GM21390 (cell line): Measurements from ENCODE around the gene NFATC4.
"Not testable (repeated sequence)": the region's sequence is repeated elsewhere in the genome, so short reads cannot be mapped to it uniquely, and the experiment has no call there.

ENCODE experiments used
- ATAC-seq: cut with Tn5 transposase; IDR thresholded peaks from one replicate; pipeline ENCODE4 v1.9.1; 2021; ENCODE audit not compliant: unreplicated experiment

Gene NFATC4

DNA sequence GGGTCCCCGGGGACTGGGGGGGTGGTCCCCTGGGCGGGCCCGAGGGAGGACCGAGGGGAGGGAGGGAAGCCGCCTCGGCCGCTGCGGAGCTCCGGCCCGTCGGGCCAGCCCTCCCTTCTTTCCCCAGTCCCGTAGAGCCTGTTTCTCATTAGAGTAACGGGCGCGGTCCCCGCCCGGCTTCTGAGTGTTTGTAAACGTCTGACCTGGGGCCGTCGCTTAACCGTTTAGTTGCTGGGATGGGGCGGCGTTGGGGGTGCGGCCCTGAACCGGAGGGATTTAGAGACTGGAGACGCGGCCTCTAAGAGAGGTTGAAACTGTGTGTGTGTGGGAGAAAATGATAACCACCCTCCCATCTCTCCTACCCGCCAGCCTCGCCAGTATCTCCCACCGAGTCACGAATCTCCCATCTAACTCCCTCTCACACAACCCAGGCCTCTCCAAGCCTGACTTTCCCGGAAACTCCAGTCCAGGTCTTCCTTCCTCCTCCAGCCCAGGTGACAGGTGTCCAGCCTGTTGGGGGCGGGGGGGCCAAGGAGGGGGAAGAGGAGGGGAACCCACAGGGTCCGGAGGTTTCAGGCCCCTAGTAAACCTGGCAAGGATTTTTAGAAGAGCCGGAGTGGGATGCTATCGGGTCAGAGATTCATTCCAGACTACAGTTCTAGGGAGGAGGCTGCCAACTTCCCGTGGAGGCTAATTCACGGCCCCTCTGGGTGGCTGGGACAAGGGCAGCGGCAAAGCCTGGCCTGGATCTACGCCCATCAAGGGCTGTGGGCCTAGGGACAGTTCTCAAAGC is 1.1 kb upstream of the NFATC4 start:
- peak; percentile 60 for ATAC-seq

DNA sequence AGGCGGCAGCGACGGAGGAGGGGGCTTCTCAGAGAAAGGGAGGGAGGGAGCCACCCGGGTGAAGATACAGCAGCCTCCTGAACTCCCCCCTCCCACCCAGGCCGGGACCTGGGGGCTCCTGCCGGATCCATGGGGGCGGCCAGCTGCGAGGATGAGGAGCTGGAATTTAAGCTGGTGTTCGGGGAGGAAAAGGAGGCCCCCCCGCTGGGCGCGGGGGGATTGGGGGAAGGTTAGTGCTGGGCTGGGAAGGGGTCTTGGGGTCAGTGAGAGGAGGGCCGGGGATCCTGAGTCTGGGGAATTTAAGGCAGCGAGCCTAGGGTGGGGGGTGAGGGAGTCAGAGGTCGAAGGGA is 203 bp downstream of the NFATC4 start:
- ATAC-seq, result no peak

DNA sequence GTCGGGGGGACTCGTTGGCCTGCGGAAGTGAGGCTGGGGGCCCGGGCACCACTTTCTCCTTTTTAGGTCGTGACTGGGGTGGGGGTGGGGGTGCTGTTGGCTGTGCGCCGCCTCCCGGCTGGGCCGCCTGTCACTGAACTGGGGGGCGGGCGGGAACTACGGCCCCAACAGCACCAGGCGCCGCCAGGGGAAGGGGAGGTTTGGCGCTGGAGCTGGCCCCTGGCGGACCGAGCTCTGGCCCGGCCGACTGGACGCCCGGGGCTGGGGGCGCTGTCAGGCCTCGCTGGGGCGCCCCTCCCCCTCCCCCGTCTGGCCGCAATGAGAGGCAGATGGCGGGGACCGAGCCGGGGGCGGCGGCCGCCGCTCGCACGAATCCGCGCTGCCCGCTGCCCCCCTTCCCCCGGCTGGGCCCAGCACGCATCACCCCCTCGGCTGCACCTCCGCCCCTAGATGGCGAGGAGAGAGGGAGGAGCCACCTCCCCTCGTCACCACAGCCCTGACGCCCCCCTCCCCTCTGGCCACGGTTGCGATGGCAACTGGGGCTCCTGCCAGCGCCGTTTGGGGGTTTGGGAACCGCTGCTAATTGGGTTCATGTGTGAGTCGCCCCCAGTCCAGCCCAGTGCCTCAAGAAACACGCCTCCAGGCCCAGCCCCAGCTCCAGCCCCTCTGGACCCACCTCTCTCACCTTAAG is 723 bp downstream of the NFATC4 start:
- no peak for ATAC-seq

DNA sequence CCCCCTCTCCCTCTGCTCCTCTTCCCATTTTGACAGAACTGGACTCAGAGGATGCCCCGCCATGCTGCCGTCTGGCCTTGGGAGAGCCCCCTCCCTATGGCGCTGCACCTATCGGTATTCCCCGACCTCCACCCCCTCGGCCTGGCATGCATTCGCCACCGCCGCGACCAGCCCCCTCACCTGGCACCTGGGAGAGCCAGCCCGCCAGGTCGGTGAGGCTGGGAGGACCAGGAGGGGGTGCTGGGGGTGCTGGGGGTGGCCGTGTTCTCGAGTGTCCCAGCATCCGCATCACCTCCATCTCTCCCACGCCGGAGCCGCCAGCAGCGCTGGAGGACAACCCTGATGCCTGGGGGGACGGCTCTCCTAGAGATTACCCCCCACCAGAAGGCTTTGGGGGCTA is 1.5 kb downstream of the NFATC4 start:
- ATAC-seq, result no peak

DNA sequence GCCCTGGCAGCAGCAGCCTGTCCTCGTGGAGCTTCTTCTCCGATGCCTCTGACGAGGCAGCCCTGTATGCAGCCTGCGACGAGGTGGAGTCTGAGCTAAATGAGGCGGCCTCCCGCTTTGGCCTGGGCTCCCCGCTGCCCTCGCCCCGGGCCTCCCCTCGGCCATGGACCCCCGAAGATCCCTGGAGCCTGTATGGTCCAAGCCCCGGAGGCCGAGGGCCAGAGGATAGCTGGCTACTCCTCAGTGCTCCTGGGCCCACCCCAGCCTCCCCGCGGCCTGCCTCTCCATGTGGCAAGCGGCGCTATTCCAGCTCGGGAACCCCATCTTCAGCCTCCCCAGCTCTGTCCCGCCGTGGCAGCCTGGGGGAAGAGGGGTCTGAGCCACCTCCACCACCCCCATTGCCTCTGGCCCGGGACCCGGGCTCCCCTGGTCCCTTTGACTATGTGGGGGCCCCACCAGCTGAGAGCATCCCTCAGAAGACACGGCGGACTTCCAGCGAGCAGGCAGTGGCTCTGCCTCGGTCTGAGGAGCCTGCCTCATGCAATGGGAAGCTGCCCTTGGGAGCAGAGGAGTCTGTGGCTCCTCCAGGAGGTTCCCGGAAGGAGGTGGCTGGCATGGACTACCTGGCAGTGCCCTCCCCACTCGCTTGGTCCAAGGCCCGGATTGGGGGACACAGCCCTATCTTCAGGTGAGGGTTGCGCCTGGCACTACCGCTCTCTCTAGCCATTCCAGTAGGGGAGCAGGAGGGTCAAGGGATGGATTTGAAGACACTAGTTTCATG is 2.1 kb downstream of the NFATC4 start:
- no peak for ATAC-seq

DNA sequence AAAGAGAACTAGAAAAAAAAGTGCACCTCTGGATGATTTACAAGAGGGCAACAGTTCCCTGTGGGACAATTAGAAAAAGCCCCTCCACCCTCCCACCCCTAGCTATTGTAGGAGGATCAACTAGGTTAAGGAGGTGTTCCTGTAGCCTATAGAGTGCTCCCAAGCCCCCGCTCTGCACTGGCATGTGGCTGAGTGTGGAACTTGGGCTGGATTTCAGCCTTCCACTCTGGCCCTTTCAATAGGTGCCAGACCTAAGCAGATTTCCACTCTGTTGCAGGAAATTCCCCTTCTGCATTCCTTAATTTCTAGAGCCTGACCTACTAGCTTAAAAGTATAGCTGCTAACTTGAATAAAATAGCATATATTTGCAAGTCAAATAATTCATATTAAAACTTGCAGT is 2.8 kb downstream of the NFATC4 start:
- no peak for ATAC-seq

DNA sequence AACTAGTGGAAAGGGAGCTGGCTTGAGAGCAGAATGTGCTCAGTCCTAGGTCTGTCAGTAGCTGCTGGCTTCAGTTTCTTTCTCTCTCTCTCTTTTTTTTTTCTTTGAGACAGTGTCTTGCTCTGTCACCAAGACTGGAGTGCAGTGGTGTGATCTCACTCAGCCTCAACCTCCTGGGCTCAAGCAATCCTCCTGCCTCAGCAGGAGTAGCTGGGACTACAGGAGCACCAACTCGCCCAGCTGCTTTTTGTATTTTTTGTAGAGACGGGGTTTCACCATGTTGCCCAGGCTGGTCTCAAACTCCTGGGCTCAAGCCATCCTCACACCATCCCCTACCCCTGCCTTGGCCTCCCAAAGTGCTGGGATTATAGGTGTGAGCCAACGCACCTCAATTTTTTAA is 3.6 kb downstream of the NFATC4 start:
- ATAC-seq, result not testable (repeated sequence)

DNA sequence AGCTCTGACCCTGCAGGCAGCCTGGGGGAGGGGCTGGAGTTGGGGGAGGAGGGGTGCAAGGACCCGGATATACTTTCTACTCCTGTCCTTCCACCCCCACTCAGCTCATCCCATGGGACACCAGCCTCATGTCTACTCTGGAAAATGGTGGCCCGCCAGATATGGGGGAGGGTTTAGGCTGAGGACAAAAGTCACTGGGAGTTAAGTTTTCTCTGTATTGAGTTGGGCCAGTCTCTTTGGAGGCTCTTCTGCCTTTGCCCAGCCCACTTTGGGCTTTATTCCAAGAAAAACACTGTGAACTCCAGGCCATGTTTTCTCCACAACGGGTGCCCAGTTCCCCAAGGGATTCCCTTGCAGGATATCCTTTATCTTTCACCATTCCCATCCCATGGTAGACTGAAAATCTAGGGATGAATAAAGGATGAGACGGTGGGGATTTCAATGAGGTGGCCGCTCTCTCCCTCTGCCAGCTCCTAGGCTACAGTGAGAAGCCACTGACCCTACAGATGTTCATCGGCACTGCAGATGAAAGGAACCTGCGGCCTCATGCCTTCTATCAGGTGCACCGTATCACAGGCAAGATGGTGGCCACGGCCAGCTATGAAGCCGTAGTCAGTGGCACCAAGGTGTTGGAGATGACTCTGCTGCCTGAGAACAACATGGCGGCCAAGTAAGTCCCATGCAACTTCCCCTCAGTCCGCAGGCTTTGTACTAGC is 4.9 kb downstream of the NFATC4 start:
- ATAC-seq, result no peak

DNA sequence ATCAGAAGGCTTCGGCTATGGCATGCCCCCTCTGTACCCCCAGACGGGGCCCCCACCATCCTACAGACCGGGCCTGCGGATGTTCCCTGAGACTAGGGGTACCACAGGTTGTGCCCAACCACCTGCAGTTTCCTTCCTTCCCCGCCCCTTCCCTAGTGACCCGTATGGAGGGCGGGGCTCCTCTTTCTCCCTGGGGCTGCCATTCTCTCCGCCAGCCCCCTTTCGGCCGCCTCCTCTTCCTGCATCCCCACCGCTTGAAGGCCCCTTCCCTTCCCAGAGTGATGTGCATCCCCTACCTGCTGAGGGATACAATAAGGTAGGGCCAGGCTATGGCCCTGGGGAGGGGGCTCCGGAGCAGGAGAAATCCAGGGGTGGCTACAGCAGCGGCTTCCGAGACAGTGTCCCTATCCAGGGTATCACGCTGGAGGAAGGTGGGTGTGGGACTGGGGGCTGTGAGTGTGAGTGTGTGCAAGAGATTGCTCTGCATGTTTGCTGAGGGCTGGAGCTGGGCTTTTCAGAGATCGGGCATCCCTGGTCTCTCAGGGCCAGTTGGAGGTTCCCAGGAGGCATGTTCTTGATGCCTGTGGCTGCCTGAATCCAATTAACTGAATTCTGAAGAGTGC is 8.6 kb downstream of the NFATC4 start:
- ATAC-seq, result no peak

DNA sequence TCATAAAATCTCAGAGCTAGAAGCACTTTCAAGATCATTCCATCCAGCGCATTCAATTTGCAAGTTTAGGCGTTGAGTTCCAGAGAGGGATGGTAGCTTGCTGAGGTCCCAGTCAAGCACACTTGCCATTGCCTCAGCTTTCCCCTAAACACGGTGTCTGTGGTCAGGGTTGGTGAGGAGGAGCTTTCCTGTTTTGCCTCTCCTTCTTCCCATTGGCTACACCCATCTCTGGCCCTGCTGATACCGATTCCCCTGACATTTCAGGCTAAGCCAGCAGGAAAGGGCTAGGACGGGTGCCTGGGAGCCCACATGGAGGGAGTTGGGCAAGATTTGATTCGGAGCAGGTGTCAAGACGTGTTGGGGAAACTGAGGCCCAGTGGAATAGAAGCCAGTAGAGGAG is 9.1 kb downstream of the NFATC4 start:
- no peak for ATAC-seq

DNA sequence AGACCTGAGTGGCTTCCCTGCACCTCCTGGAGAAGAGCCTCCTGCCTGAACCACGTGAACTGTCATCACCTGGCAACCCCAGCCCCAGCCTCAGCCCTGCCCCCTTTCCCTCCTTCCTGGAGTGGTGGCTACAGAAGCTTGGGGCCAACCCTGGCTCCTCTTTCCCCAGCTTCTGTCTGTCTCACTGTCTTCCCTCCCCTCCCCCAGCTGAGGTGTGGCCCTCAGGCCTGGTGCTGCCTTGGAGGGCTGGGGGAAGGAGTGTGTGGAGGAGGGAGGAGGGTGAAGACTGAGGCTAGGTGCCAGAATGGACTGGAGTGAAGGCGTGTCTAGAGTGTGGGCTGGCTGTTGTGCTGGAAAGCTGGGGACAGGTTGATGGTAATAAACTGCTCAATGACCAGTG is 9.7 kb downstream of the NFATC4 start:
- no peak for ATAC-seq

DNA sequence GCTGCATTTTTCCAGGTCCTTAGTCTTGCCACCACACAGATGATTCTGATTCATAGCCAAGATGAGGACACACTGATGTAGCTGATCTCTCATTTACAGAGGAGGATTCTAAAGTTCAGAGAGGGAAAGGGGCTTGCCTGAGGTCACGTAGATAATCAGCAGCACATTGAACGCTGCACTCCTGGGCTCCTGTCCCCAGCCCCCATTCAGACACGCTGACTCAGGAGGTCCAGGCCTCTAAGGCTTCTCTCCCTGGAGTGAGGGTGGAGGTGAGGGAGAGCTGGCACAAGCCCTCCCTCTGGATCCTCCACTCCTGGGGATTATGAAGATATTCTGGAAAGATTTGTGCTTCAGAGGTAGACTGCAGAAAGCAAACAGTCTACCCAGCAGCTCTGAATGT is 10.3 kb downstream of the NFATC4 start:
- ATAC-seq, result no peak

DNA sequence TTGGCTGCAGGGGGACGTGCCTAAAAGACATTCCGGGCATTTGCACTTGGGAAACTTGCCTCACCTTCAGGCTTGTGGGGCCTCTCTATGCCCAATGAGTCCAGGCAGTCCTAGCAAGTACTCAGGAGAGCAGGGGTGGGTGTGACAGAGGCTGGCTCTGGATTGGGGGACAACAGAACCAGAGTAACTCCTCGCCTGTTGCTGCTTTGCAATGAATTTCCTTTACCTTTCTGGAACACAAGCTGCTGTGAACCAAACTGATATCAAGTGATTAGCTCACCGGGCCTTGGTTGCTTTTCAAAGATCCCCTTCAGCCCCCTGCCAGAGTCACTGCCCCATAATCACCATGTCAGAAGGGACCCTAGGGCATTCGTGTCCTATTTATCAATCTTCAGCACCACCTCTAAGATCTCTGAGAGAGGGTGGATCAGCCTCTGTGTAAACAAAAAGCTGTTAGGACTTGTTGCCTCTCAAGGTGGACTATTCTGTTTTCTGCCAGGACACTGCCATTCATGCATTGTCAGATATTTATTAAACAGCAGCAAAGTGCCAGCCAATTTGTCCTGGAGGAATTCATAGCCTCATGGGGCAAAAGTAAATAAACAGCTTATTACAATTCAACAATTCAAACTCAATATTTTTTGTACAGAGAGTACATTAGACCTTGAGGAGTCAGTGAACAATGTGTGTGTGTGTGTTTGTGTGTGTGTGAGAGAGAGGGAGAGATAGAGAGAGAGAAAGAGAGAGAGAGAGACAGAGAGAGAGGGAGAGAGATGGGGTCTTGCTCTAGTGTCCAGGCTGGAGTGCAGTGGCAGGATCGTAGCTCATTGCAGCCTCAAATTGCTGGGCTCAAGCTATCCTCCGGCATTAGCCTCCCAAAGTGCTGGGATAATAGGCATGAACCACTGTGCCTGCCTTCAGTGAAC is 11.3 kb downstream of the NFATC4 start:
- ATAC-seq, result no peak

DNA sequence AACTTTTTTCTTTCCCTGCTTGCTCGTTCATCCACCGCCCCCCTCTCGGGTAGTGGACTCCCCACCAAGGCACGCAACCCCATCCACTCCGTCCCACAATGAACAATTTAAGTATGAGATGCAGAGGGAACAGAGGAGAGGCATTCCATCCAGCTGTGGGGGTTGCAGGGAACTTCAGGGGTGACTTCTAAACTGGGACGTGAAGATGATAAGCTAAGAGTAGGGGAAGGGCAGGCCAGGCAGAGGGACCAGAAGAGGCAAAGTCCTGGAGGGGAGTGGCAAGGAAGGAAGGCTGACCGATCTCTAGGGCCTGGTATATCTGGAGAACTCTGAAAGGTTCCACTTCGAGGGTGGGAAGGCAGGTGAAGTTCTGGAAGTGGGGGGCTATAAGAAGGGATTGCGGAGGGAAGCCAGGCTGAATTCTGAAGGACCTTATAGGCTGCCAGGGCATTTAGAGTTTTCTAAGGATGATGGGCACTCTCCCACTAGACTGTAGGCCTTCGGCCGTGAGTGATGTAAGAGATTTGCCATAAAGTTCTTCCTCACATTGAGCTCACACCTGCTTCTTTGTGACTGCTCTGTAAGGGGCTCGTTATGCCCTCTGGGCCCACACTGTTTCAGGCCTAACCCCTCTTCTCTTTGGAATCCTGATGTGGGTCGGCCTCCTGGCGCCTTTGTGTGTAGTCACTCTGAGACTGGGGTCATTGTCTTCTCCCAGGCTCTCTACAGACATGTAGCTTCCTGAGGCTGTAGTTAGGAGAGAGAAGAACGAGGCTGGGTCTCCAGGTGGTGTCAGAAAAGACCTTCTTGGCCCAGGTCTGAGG is 12.1 kb downstream of the NFATC4 start:
- no peak for ATAC-seq

DNA sequence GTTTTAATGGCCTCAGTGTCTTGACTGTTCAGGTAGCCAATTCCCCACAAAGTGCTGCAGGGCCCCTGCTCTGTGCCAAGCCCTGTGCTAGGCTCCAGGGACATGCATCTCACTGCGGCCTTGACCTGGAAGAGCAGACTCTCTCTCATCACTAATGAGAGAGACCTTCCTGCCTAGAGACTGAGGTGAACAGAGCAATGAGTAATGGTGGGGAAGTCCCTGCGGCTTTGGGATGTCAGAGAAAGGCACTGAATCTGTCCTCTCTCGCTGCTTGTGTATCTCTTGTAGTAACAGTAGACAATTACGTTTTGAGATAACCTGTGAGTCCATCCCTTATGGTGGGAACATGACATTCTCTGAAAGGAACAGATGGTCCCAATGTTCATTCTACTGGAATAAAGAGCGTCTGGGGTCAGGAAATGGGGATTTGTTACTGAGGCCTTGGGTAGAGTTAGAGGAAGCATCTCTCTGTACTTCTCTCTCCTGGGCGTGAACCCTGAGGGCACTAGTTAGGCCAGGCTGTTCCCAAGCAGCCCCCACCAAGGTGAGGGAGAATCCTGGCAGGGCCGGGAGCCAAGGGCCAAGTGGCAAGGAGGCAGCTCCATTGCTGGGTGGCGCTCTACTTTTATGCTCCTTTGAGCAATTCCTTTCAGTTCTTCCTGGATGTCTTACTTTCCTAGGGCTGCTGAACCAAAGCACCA is 13.5 kb downstream of the NFATC4 start:
- no peak for ATAC-seq

DNA sequence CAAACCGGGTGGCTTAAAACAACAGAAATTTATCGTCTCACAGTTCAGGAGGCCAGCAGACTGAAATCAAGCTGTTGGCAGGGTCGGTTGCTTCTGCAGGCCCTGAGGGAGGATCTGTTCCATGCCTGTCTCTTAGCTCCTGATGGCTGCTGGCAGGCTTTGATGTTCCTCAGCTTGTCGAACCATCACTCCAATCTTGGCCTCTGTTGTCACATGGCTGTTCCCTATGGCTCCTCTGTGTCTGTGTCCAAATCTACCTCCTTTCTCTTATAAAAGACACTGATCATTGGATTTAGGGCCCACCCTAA is 14.0 kb downstream of the NFATC4 start:
- ATAC-seq, result no peak

DNA sequence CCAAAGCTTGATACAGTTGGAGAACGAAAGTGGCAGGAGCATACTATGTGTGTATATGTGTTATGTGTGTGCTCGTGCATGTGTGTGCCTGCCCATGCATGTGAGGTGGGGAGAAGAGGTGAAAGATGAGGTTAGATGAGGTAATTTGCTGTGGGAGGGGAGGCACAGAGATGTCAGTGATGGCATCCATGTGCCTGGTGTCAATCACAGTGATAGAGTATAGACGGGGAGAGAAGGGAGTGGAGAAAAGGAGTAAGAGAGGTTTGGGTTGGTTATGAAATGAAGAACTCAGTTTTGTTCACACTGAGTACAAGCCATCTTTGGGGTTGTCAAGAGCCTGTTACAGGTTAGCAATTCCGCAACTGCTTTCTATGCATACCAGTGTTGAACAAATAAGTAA is 16.2 kb downstream of the NFATC4 start:
- ATAC-seq, result no peak

DNA sequence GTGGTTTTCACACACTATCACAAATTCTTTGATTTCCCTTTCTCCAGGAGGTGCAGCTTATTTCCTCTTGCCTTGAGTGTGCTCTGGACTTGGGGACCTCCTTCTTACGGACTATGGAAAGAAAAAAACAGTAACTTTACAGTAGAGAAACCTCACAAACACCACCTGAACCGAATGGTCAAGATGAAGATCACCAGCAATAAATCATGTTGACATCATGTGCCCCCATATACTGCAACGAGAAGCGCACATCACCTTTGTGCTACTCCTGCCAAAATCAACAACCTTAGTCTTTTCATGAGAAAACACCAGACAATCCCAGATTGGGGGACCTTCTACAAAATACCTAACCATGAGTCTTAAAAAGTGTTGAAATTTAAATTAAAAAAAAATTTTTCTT is 17.5 kb downstream of the NFATC4 start:
- no peak for ATAC-seq

DNA sequence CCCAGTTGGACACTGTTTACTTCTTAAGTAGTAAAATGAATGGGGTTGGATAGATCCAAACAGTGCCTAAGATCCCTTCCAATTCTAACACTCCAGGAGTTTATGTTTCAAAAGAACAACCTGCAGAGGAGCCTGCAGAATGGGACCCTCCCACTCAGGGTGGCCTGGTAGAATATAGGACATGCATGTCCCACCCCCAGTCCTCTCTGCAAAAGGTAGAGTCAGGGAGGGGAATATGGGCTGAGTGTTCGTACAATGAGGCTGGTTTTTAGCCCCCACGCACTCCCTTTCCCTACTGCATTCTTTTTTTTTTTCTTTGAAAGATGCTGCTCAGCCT is 19.0 kb downstream of the NFATC4 start:
- no peak for ATAC-seq
